Gastrocnemius medialis (tissue), 4 donors: Measurements from ENCODE around the gene RAD51B. TPM values are rescaled to one million over a fixed set of nuclear protein-coding genes. Genes with fewer than 3 reads are reported as not detected.
A peak's percentile ranks its signal among the peaks of the same experiment; 100 is the strongest.

ENCODE experiments used
- ATAC-seq, 2 donors: fragments of 150-250 bp; one replicate each; pipeline ENCODE4 v1.9.1; 2016
- DNase-seq, 2 donors: peaks; one replicate each; pipeline ENCODE4 v3.0.0-alpha.2; 2019
- H3K27ac ChIP-seq, 4 donors: fragments of 200-600 bp; sonication (generic); 1 replicate in 1 of 4; 2 replicates in 3 of 4; pipeline ENCODE4 v1.5.1; 2016 to 2018; ENCODE audit warnings: mild to moderate bottlenecking in 2 of 4, moderate library complexity in 1 of 4
- H3K27me3 ChIP-seq, 3 donors: fragments of 200-600 bp; sonication (generic) in 2 of 3; 1 replicate in 1 of 3; 2 replicates in 2 of 3; pipeline versions ENCODE4 v1.5.1 to v1.6.0; 2016 to 2019; ENCODE audit warnings: mild to moderate bottlenecking in 1 of 3, moderate library complexity in 1 of 3
- H3K36me3 ChIP-seq, 2 donors: fragments of 200-600 bp; sonication (generic) in 1 of 2; one replicate each; pipeline ENCODE4 v1.5.1; 2017 to 2018
- H3K4me1 ChIP-seq, 2 donors: fragments of 200-600 bp; sonication (generic) in 1 of 2; one replicate each; pipeline ENCODE4 v1.5.1; 2016 to 2017; ENCODE audit warnings: mild to moderate bottlenecking in 2 of 2
- H3K4me3 ChIP-seq, 4 donors: fragments of 200-600 bp; sonication (generic) in 3 of 4; 1 replicate in 1 of 4; 2 replicates in 3 of 4; pipeline ENCODE4 v1.5.1; 2016 to 2019; ENCODE audit warnings: mild to moderate bottlenecking in 2 of 4
- H3K9me3 ChIP-seq, 3 donors: fragments of 200-600 bp; sonication (generic) in 2 of 3; 1 replicate in 1 of 3; 2 replicates in 2 of 3; pipeline ENCODE4 v1.5.1; 2016 to 2019
- CTCF ChIP-seq, 5 experiments: fragments of 450-650 bp in 3 of 5; fragments of 200-600 bp in 2 of 5; sonication (generic) in 2 of 5; IDR thresholded peaks in 4 of 5; conservative IDR thresholded peaks in 1 of 5; 1 replicate in 4 of 5; 2 replicates in 1 of 5; pipeline ENCODE4 v1.5.1; 2016 to 2019; ENCODE audit warnings: antibody characterized with exemption in 5 of 5, mild to moderate bottlenecking in 3 of 5, moderate library complexity in 3 of 5
- POLR2A ChIP-seq, 2 donors: fragments of 450-650 bp; IDR thresholded peaks; one replicate each; pipeline ENCODE4 v1.6.1; 2017; ENCODE audit warnings: antibody characterized with exemption in 2 of 2, mild to moderate bottlenecking in 2 of 2, moderate library complexity in 2 of 2
- in situ Hi-C, 4 donors: fragments of 200-750 bp; cut with MboI; loops; one replicate each; pipeline versions ENCODE4 v1.15.0 to v1.8.0; 2017; ENCODE audit warnings: low sequenced_read_pairs in 4 of 4
- intact Hi-C: fragments of 100-400 bp; cut with DNase I; formaldehyde crosslinking; loops from one replicate; pipeline ENCODE4 v1.15.1; 2023; ENCODE audit warnings: low total_unique reads
- total RNA-seq, 4 donors: library from RNA; depleted of rRNA; stranded (reverse); fragments of >200 nt; gene quantifications; one replicate each; pipeline versions ENCODE4 v1.1.0 to v1.2.3, GENCODE V29; 2016

The RAD51B gene
- total RNA-seq, 4 donors from 2014 or later: 1.6 to 3.3 (median 2.4) TPM

- no peak overlapping the region for H3K4me3 ChIP-seq
- H3K36me3 ChIP-seq: no peaks in the 10 kb centered on the region
- no peak overlapping the region for H3K27ac ChIP-seq
- no peaks in the 10 kb centered on the region for H3K27me3 ChIP-seq
- in situ Hi-C loops (no loop called here), intact Hi-C loops (no loop called here)
- peaks cover 9 to 23% of the 10 kb centered on the region in 2 donors for H3K4me1 ChIP-seq
- TF ChIP-seq CTCF (IDR thresholded peaks at IDR 0.05 in 4 of 5, conservative IDR thresholded peaks at IDR 0.05 in 1 of 5) (no peak), POLR2A (IDR thresholded peaks at IDR 0.05) (no peak)
- no peak for DNase-seq
- no peak for ATAC-seq
- H3K9me3 ChIP-seq: no peaks in the 10 kb centered on the region
These were observed 628.1 kb downstream of the RAD51B start for GRCh38 chr14:68447581-68448251.

GRCh38 chr14:68448252-68448902 is 628.8 kb downstream of the RAD51B start:
- DNase-seq: no peak
- no peaks in the 10 kb centered on the region for H3K9me3 ChIP-seq
- no peaks in the 10 kb centered on the region for H3K27me3 ChIP-seq
- in situ Hi-C loops (no loop called here), intact Hi-C loops (no loop called here)
- TF ChIP-seq POLR2A (IDR thresholded peaks at IDR 0.05) (no peak), CTCF (IDR thresholded peaks at IDR 0.05 in 4 of 5, conservative IDR thresholded peaks at IDR 0.05 in 1 of 5) (no peak)
- no peak overlapping the region for H3K27ac ChIP-seq
- ATAC-seq: no peak
- H3K4me3 ChIP-seq: no peak overlapping the region
- no peaks in the 10 kb centered on the region for H3K36me3 ChIP-seq
- peaks cover 9 to 22% of the 10 kb centered on the region in 2 donors for H3K4me1 ChIP-seq

- DNase-seq (no peak), ATAC-seq (no peak)
- no peak overlapping the region for H3K27ac ChIP-seq
- in situ Hi-C loops: loop anchor here in 1 of 4 donors (10.0 kb wide), 1 partner anchor 95 kb away; no protein-coding TSS in a partner anchor
- no peaks in the 10 kb centered on the region for H3K36me3 ChIP-seq
- no peaks in the 10 kb centered on the region for H3K27me3 ChIP-seq
- H3K4me1 ChIP-seq: peaks cover 4 to 9% of the 10 kb centered on the region in 2 donors
- intact Hi-C loops: no loop called here
- no peak overlapping the region for H3K4me3 ChIP-seq
- TF ChIP-seq POLR2A (IDR thresholded peaks at IDR 0.05) (no peak), CTCF (IDR thresholded peaks at IDR 0.05 in 4 of 5, conservative IDR thresholded peaks at IDR 0.05 in 1 of 5) (no peak)
- no peaks in the 10 kb centered on the region for H3K9me3 ChIP-seq
These were observed 630.1 kb downstream of the RAD51B start for GRCh38 chr14:68449561-68450181.

- Histone ChIP-seq H3K9me3 (no peaks in the 10 kb centered on the region), H3K27me3 (no peaks in the 10 kb centered on the region), H3K27ac (peak overlapping the region; percentile 1 to 51 (median 25)), H3K4me3 (no peak overlapping the region), H3K36me3 (no peaks in the 10 kb centered on the region), H3K4me1 (peaks cover 0 to 3% of the 10 kb centered on the region in 2 donors)
- DNase-seq (no peak), ATAC-seq (no peak)
- in situ Hi-C loops (loop anchor here in 1 of 4 donors (10.0 kb wide), 1 partner anchor 94 kb away; no protein-coding TSS in a partner anchor), intact Hi-C loops (no loop called here)
- no peak for TF ChIP-seq POLR2A (IDR thresholded peaks at IDR 0.05)
- TF ChIP-seq CTCF (IDR thresholded peaks at IDR 0.05 in 4 of 5, conservative IDR thresholded peaks at IDR 0.05 in 1 of 5): no peak
These were observed 631.0 kb downstream of the RAD51B start for GRCh38 chr14:68450391-68451120.
